ENCODE results near the gene CTSW. TPM values are rescaled to one million over a fixed set of nuclear protein-coding genes. Genes with fewer than 3 reads are reported as not detected.

Gene CTSW
- not detected in 2 replicates for total RNA-seq

DNA sequence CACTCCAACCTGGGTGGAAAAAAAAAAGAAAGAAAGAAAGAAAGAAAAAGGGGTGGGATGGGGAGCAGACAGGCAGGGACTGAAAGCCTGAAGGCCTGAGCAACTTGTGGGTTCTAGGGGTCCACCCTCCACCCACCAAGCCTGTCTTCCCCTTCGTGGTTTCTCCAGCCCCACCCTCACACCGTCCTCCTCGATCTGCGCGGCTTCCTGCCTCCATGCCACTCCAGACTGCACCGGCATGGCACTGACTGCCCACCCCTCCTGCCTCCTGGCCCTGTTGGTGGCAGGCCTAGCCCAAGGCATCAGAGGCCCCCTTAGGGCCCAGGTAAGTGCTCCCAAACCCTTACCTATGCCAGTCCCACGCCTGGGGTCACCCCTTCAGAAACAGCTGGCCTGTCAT, at the start of gene CTSW:
TSS of gene CTSW (plus strand) at position 221 of the 400 bp plus-strand sequence. CDS start at position 239, 18 bp downstream.

GRCh38 chr11:65833297-65834030, 46.2 kb upstream of the CTSW start, which contains the start of gene SNX32:
TSS of gene SNX32 (plus strand) at chr11:65833963. CDS start at chr11:65834066, 103 bp downstream.

DNA sequence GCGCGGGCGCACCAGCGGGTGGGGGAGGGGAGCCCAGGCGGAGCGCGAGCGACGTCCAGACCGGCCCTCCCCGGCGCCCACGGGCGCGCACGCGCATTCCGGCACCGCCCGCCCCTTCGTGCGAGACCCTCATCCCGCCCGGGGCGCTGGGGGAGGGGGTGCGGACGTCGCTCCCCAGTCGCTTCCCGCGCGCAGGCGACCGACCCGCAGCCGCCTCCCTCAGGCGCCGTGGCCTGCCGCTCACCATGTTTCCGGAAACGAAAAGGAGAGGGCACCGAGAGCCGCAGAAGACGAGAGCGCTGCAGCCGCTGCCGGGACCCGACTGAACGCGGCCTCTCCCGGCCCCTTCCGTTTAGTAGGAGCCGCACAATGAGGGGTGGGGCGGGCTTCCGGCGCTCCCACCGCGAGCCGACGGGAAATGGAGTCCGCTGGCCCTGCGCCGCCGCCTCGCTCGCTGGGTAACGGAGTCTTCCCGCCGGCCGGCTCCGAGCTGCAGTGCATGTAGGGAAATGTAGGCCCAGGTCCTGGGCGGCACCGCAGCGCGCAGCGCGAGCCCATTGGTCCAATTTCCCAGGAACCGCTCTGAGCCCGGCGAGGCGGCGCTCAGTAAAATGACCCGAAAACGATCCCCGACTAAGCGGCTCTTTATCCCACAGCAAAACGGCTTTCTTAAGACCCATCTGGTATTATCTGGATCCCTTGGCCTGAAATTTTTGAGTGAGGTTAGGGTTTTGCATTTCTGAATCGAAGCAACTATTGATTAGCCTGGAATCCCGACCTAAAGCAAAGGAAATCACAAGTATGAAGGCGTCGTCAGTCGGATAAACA, 21.6 kb upstream of the CTSW start, which contains the start of gene CFL1:
TSS of gene CFL1 (minus strand) at position 328 of the 828 bp plus-strand sequence. CDS start at position 247, 81 bp downstream.

DNA sequence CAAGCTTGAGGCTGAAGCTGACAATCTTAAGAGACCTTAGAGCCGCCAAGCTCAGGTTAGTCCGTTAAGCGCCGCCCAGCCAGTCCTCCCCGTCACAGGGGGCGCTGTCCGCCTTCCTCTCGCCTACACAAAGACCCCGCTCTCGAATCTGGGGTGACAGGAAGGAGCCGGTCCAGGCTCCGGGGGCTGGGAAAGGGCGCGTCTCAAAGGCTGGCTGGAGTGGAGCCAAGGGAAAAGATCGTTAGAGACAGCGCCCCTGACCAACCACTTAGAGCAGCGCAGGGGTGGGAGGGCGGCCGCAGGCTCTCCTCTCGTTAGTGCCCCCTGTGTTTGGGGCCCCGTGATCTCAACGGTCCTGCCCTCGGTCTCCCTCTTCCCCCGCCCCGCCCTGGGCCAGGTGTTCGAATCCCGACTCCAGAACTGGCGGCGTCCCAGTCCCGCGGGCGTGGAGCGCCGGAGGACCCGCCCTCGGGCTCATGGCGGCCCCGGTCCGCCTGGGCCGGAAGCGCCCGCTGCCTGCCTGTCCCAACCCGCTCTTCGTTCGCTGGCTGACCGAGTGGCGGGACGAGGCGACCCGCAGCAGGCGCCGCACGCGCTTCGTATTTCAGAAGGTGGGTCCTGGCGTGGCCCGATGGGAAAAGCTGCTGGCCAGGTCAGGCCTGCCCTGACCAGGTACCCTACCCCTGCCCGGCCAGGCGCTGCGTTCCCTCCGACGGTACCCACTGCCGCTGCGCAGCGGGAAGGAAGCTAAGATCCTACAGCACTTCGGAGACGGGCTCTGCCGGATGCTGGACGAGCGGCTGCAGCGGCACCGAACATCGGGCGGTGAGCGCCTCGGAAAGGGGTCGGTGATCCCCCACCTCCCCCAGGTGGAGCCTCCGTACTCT, 19.1 kb upstream of the CTSW start, which contains the start of gene MUS81:
TSS of gene MUS81 (plus strand) at position 156 of the 887 bp plus-strand sequence. CDS start at position 477, 321 bp downstream.

GRCh38 chr11:65872586-65873317, 6.9 kb upstream of the CTSW start, which contains the start of gene EFEMP2:
TSS of gene EFEMP2 (minus strand) at chr11:65872800. CDS start at chr11:65872354, 446 bp downstream.

GRCh38 chr11:65888163-65888814, 8.7 kb downstream of the CTSW start, which contains the start of gene FIBP:
TSS of gene FIBP (minus strand) at chr11:65888471. CDS start at chr11:65888418, 53 bp downstream.

GRCh38 chr11:65890324-65891218, 10.9 kb downstream of the CTSW start, which contains the start of gene CCDC85B:
TSS of gene CCDC85B (plus strand) at chr11:65890673. CDS start at chr11:65890784, 111 bp downstream.

GRCh38 chr11:65900125-65900898, 20.7 kb downstream of the CTSW start, which contains the start of gene FOSL1:
TSS of gene FOSL1 (minus strand) at chr11:65900388. CDS start at chr11:65900339, 49 bp downstream.

GRCh38 chr11:65918211-65919140, 38.8 kb downstream of the CTSW start, which contains the start of gene C11orf68:
TSS of gene C11orf68 (minus strand) at chr11:65919062. CDS start at chr11:65919031, 31 bp downstream.

GRCh38 chr11:65919141-65919572, 39.5 kb downstream of the CTSW start, which contains the start of gene DRAP1:
TSS of gene DRAP1 (plus strand) at chr11:65919426. CDS start at chr11:65919502, 76 bp downstream.

Other genes with a start within 250 kb of the CTSW start
- gene SIPA1, start 241.7 kb upstream of the CTSW start, total RNA-seq = 36.4 and 56.9 TPM in 2 replicates
- 48.1 and 53.8 TPM in 2 replicates for gene RELA, start 216.9 kb upstream of the CTSW start, total RNA-seq
- 28.1 and 31.3 TPM in 2 replicates for gene KAT5, start 167.6 kb upstream of the CTSW start, total RNA-seq
- gene RNASEH2C, start 159.0 kb upstream of the CTSW start, total RNA-seq = 46.4 and 60.7 TPM in 2 replicates
- 12.8 and 17.4 TPM in 2 replicates for gene AP5B1, start 98.9 kb upstream of the CTSW start, total RNA-seq
- not detected in 2 replicates for gene OVOL1, start 92.8 kb upstream of the CTSW start, total RNA-seq
- gene SNX32, start 45.9 kb upstream of the CTSW start, total RNA-seq = 0.13 and 0.86 TPM in 2 replicates
- gene CFL1, start 21.7 kb upstream of the CTSW start, total RNA-seq = 1,176 and 1,575 TPM in 2 replicates
- gene MUS81, start 19.4 kb upstream of the CTSW start, total RNA-seq = 46.9 and 49.3 TPM in 2 replicates
- gene EFEMP2, start 7.0 kb upstream of the CTSW start, total RNA-seq = 18.9 and 22.0 TPM in 2 replicates
- 94.0 and 128 TPM in 2 replicates for gene FIBP, start 8.6 kb downstream of the CTSW start, total RNA-seq
- gene CCDC85B, start 10.8 kb downstream of the CTSW start, total RNA-seq = 78.2 and 108 TPM in 2 replicates
- gene FOSL1, start 20.6 kb downstream of the CTSW start, total RNA-seq = 41.6 and 48.9 TPM in 2 replicates
- gene C11orf68, start 39.2 kb downstream of the CTSW start, total RNA-seq = 14.4 and 17.0 TPM in 2 replicates
- 74.0 and 108 TPM in 2 replicates for gene DRAP1, start 39.6 kb downstream of the CTSW start, total RNA-seq
- gene TSGA10IP, start 65.6 kb downstream of the CTSW start, total RNA-seq = not detected in 2 replicates
- gene SART1, start 81.9 kb downstream of the CTSW start, total RNA-seq = 30.9 and 35.9 TPM in 2 replicates
- gene EIF1AD, start 122.3 kb downstream of the CTSW start, total RNA-seq = 32.0 and 33.5 TPM in 2 replicates
- 51.8 and 60.2 TPM in 2 replicates for gene BANF1, start 122.7 kb downstream of the CTSW start, total RNA-seq
- 0.22 and 0.53 TPM in 2 replicates for gene CST6, start 132.2 kb downstream of the CTSW start, total RNA-seq
- not detected in 2 replicates for gene CATSPER1, start 146.6 kb downstream of the CTSW start, total RNA-seq
- 0.36 TPM in 1 of 2 replicates, not detected in the other for gene GAL3ST3, start 169.3 kb downstream of the CTSW start, total RNA-seq
- 175 and 176 TPM in 2 replicates for gene SF3B2, start 172.5 kb downstream of the CTSW start, total RNA-seq
- gene PACS1, start 190.4 kb downstream of the CTSW start, total RNA-seq = 28.9 and 35.1 TPM in 2 replicates